Thyroid gland (tissue), 4 donors: ENCODE data around the gene RIPOR3. TPM values are rescaled to one million over a fixed set of nuclear protein-coding genes. Genes with fewer than 3 reads are reported as not detected.

Source experiments
- DNase-seq, 2 donors: peaks; one replicate each; pipeline ENCODE4 v3.0.0-alpha.2; 2019
- H3K27ac ChIP-seq, 3 donors: fragments of 200-600 bp; sonication (generic); 1 replicate in 2 of 3; 2 replicates in 1 of 3; pipeline ENCODE4 v1.5.1; 2016 to 2019; ENCODE audit warnings: mild to moderate bottlenecking in 1 of 3, moderate library complexity in 1 of 3
- H3K27me3 ChIP-seq: fragments of 200-600 bp; sonication (generic); one replicate; pipeline ENCODE4 v1.5.1; 2019
- H3K36me3 ChIP-seq, 2 donors: fragments of 200-600 bp; sonication (generic); one replicate each; pipeline ENCODE4 v1.5.1; 2016 to 2019
- H3K4me1 ChIP-seq, 2 donors: fragments of 200-600 bp; sonication (generic); one replicate each; pipeline ENCODE4 v1.5.1; 2017 to 2019
- H3K4me3 ChIP-seq, 3 donors: fragments of 200-600 bp; sonication (generic); replicated peaks in 1 of 3; 1 replicate in 2 of 3; 2 replicates in 1 of 3; pipeline ENCODE4 v1.5.1; 2016; ENCODE audit warnings: mild to moderate bottlenecking in 1 of 3
- H3K9me3 ChIP-seq: fragments of 200-600 bp; sonication (generic); one replicate; pipeline ENCODE4 v1.5.1; 2017
- POLR2A ChIP-seq, 2 donors: fragments of 450-650 bp; IDR thresholded peaks; one replicate each; pipeline ENCODE4 v1.6.1; 2017; ENCODE audit warnings: antibody characterized with exemption in 2 of 2, mild to moderate bottlenecking in 2 of 2, moderate library complexity in 1 of 2
- WGBS, 2 donors: methylation state at CpG; one replicate each; pipeline ENCODE4 v1.1.5; 2017; 5-methylcytosine and 5-hydroxymethylcytosine counted together
- intact Hi-C: fragments of 100-400 bp; cut with DNase I; formaldehyde crosslinking; loops from one replicate; pipeline ENCODE4 v1.15.1; 2023
- total RNA-seq, 4 donors: library from RNA; depleted of rRNA; stranded (reverse); fragments of >200 nt; gene quantifications; one replicate each; pipeline ENCODE4 v1.2.3, GENCODE V29; 2016
- TF ChIP-seq, protein P1 (sequence below), 6 experiments: fragments of 200-600 bp in 3 of 6; fragments of 450-650 bp in 3 of 6; sonication (generic) in 3 of 6; IDR thresholded peaks; one replicate each; pipeline ENCODE4 v1.5.1; 2016 to 2019; ENCODE audit warnings: antibody characterized with exemption in 6 of 6, mild to moderate bottlenecking in 2 of 6, inconsistent platforms in 1 of 6, moderate library complexity in 1 of 6

The RIPOR3 gene
- total RNA-seq, 4 donors from 2014 or later, result 6.2 to 23.9 (median 9.5) TPM

DNA sequence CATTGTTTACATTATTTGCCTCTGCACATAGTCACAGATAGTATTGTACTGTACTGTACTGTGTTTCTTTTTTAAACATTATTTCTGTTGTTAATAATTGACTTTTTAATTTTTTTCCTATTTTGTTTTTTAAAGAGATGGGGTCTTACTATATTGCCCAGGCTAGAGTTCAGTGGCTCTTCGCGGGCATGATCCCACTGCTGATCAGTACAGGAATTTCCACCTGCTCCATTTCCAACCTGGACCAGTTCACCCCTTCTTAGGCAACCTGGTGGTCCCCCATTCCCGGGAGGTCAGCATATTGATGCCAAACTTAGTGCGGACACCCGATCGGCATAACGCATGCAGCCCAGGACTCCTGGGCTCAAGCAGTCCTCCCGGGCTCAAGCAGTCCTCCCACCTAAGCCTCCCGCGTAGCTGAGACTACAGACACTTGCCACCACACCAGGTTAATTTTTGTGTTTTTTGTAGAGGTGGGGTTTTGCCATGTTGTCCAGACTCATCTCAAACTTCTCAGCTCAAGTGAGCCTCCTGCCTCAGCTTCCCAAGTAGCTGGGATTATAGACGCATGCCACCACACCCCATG, 133.7 kb downstream of the RIPOR3 start:
- Histone ChIP-seq H3K36me3 (no peaks in the 10 kb centered on the region), H3K27me3 (no peaks in the 10 kb centered on the region), H3K4me3 (no peak overlapping the region), H3K27ac (no peak overlapping the region), H3K4me1 (peaks cover 4 to 33% of the 10 kb centered on the region in 2 donors), H3K9me3 (no peaks in the 10 kb centered on the region)
- TF ChIP-seq, protein P1, sequence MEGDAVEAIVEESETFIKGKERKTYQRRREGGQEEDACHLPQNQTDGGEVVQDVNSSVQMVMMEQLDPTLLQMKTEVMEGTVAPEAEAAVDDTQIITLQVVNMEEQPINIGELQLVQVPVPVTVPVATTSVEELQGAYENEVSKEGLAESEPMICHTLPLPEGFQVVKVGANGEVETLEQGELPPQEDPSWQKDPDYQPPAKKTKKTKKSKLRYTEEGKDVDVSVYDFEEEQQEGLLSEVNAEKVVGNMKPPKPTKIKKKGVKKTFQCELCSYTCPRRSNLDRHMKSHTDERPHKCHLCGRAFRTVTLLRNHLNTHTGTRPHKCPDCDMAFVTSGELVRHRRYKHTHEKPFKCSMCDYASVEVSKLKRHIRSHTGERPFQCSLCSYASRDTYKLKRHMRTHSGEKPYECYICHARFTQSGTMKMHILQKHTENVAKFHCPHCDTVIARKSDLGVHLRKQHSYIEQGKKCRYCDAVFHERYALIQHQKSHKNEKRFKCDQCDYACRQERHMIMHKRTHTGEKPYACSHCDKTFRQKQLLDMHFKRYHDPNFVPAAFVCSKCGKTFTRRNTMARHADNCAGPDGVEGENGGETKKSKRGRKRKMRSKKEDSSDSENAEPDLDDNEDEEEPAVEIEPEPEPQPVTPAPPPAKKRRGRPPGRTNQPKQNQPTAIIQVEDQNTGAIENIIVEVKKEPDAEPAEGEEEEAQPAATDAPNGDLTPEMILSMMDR (IDR thresholded peaks at IDR 0.05), result no peak
- no peak for TF ChIP-seq POLR2A (IDR thresholded peaks at IDR 0.05)
- intact Hi-C loops, result no loop called here
- DNase-seq, result no peak
- WGBS, 2 donors, result 96 to 98% methylated on average over 11 of the region's 11 CpGs

DNA sequence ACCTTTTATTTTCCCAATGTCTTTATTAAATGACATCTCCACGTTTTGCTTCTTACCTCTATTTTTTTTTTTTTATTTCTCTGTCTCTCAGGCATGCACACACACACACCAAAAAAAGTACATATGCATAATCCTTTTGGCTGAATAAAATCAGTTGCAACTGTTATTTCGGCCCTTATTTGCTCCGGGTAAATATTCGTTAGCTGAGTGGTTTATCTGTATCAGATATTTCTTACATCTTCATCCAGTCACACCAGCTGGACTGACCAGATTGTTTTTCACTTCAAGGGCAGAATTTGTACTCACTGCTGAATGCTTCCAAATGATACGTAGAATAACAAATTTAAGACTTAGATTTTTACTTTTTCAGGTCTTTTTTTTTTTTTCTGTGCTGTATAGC, 135.7 kb downstream of the RIPOR3 start:
- Histone ChIP-seq H3K4me3 (no peak overlapping the region), H3K4me1 (peaks cover 20 to 32% of the 10 kb centered on the region in 2 donors), H3K27ac (no peak overlapping the region), H3K27me3 (no peaks in the 10 kb centered on the region), H3K36me3 (no peaks in the 10 kb centered on the region), H3K9me3 (no peaks in the 10 kb centered on the region)
- no peak for TF ChIP-seq POLR2A (IDR thresholded peaks at IDR 0.05)
- TF ChIP-seq, protein P1 (IDR thresholded peaks at IDR 0.05), result no peak
- no peak for DNase-seq
- intact Hi-C loops, result no loop called here
- WGBS, 2 donors, result 94 to 95% methylated on average over 5 of the region's 5 CpGs

DNA sequence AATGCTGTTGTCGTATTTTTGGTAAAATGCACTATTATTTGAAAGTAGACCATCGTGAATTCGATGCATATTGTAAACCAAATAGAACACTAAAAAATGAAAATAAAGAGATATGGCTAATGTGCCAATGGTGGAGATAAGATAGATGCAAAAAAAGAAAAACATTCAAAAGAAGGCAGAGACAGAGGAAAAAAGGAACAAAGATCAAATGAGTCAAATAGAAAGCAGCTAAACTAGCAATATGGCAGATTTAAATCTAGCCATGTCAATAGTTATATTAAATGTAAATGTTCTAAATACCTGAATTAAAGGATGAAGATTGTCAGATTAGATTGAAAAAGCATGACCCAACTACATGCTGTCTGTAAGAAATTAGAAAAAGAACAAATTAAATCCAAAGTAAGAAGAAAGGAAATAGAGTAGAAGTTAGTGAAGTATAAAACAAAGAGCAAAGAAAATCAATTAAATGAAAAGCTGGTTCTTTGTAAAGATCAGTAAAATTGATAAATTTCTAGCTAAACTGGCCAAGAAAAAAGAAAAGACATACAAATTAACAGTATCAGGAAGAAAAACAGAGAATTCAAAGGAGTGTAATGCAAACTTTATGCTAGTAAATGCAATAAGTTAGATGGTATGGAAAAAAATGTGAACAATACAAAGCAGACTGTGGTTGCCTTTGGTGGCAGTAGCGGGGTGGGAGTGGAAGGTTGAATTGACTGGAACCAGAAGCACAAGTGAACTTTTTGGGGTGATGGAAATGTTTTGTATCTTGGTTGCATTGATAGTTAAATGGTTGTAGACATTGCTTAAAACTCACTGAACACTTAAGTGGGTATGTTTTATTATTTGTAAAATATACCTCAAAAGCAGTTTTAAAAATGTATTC, 136.4 kb downstream of the RIPOR3 start:
- no peak overlapping the region for H3K27ac ChIP-seq
- TF ChIP-seq, protein P1 (IDR thresholded peaks at IDR 0.05), result no peak
- TF ChIP-seq POLR2A (IDR thresholded peaks at IDR 0.05), result no peak

DNA sequence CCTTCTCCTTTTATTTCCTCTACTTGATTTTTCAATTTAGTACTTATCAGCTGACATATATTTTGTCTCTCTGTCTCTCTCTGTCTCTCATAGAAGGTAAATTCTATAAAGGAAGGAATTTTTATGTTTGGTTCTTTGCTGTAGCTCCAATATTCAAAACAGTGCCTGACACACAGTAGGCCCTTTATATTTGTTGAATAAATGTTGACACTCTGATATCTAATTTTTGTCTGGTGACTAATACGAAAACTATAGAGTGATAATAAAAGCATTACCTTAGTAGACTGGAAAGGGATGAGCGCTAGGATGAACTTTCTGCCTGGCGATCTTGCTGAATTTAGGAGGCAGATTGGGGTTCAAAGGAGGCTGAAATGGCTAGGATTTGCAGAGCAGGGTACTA, 138.4 kb downstream of the RIPOR3 start:
- WGBS, 2 donors, result 97% methylated on average over 3 of the region's 3 CpGs
- TF ChIP-seq, protein P1 (IDR thresholded peaks at IDR 0.05), result no peak
- TF ChIP-seq POLR2A (IDR thresholded peaks at IDR 0.05), result no peak
- intact Hi-C loops, result no loop called here
- Histone ChIP-seq H3K36me3 (no peaks in the 10 kb centered on the region), H3K4me1 (peaks cover 25 to 39% of the 10 kb centered on the region in 2 donors), H3K9me3 (no peaks in the 10 kb centered on the region), H3K4me3 (no peak overlapping the region), H3K27ac (no peak overlapping the region), H3K27me3 (no peaks in the 10 kb centered on the region)
- no peak for DNase-seq

More for the DNA sequence above, 136.4 kb downstream of the RIPOR3 start:
- no peaks in the 10 kb centered on the region for H3K36me3 ChIP-seq
- intact Hi-C loops, result no loop called here
- DNase-seq, result no peak
- peaks cover 23 to 32% of the 10 kb centered on the region in 2 donors for H3K4me1 ChIP-seq
- no peaks in the 10 kb centered on the region for H3K9me3 ChIP-seq
- H3K4me3 ChIP-seq, result no peak overlapping the region
- no peaks in the 10 kb centered on the region for H3K27me3 ChIP-seq
- WGBS, 2 donors, result 96 to 97% methylated on average over 4 of the region's 4 CpGs

DNA sequence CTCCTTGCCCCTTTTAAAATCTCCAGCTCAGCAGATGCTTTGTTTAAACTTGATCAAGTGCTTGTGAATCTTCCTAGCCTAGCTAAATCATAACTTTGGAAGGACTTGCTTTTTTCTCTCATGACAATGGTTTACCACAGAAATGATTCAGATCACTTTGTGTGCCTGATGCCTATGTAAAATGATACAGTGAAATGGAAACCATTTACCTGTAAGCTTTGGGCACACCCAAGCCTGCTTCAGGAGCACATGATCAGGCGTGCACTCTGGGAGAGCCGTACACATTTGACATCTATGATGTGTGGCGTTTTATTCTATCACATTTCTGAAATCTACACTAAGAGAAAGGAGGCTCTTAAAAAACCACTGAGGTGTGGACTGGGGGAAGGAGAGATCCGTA, 140.1 kb downstream of the RIPOR3 start:
- TF ChIP-seq POLR2A (IDR thresholded peaks at IDR 0.05), result no peak
- TF ChIP-seq, protein P1 (IDR thresholded peaks at IDR 0.05), result no peak
- 40 to 43% methylated on average over 4 of the region's 4 CpGs for WGBS, 2 donors
- H3K9me3 ChIP-seq, result no peaks in the 10 kb centered on the region
- peak overlapping the region; percentile 19 to 50 (median 30) for H3K27ac ChIP-seq
- H3K36me3 ChIP-seq, result no peaks in the 10 kb centered on the region
- peaks cover 25 to 45% of the 10 kb centered on the region in 2 donors for H3K4me1 ChIP-seq
- H3K27me3 ChIP-seq, result no peaks in the 10 kb centered on the region
- intact Hi-C loops, result no loop called here
- no peak for DNase-seq
- no peak overlapping the region for H3K4me3 ChIP-seq
